ENCODE results near the gene GALNT17.

- TF ChIP-seq EZH2 (IDR thresholded peaks at IDR 0.05; ENCODE audit: low read length) (no peak), CTCF (optimal IDR thresholded peaks at IDR 0.05 in 1 of 3, IDR thresholded peaks at IDR 0.05 in 1 of 3, conservative IDR thresholded peaks at IDR 0.05 in 1 of 3; ENCODE audit: extremely low read depth in 1 of 3, insufficient read depth in 2 of 3, low read length in 3 of 3) (no peak)
Measured at GRCh38 chr7:71343892-71344291, 211.9 kb downstream of the GALNT17 start.
